ENCODE results near the gene FANCI. TPM values are rescaled to one million over a fixed set of nuclear protein-coding genes. Genes with fewer than 3 reads are reported as not detected.

FANCI gene
- total RNA-seq = 10 to 100 TPM in 1 of 4 donors, 1 to 10 TPM in 3; 4.4 to 30.1 (median 7.8) TPM

GRCh38 chr15:89243691-89244573 is at the start of gene FANCI:
FANCI (plus strand) TSS chr15:89243979; CDS start chr15:89247648, 3,669 bp downstream.
- no peak for TF ChIP-seq CTCF (IDR thresholded peaks at IDR 0.05; ENCODE audit: low read depth)

GRCh38 chr15:89194608-89195007 is 49.2 kb upstream of the FANCI start:
- no peak for TF ChIP-seq CTCF (IDR thresholded peaks at IDR 0.05; ENCODE audit: low read depth)

GRCh38 chr15:89195836-89196235 is 47.9 kb upstream of the FANCI start:
- no peak for TF ChIP-seq CTCF (IDR thresholded peaks at IDR 0.05; ENCODE audit: low read depth)

DNA sequence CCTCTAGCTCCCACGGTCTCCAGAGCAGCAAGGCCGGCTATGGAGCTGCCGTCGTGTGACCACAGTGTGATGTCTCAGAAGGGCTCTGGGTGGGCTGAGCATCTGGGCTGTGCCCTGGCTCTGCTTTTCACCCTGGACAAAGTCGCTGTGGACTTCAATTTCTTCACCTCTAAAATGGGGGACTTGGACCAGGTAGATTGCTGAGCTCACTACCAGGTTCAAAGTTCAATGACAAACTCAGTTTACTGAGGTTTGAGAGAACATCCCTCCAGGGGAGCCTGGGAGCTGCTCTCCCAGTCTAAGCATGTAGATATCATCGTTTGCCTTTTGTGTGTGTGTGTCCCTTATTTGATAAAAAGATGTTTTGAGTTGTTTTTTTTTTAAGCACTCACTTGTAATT is 47.5 kb upstream of the FANCI start:
- no peak for TF ChIP-seq CTCF (IDR thresholded peaks at IDR 0.05; ENCODE audit: low read depth)

GRCh38 chr15:89196994-89197393 is 46.8 kb upstream of the FANCI start:
- no peak for TF ChIP-seq CTCF (IDR thresholded peaks at IDR 0.05; ENCODE audit: low read depth)

DNA sequence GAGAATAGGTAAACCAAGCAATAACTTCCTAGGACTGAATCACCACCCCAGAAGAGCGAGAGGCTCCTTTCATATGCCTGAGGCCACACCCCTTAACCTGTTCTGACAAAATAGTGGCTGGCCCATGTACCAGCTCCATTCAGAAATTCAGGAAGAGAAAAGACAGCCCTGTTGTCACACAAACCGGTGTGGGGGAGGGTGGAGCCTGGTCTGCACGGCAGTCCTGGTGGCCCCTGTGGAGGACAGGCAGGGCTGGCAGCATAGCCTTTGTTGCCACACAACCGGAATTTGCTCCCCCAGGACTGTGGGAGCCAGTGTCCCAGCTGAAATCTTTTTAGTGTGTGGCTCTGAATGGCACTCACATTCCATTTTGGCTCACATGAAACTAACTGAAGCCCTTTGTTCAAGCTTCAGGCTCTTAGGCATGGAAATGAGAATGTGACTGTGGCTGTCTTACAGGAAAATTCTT is 46.2 kb upstream of the FANCI start:
- TF ChIP-seq CTCF (IDR thresholded peaks at IDR 0.05; ENCODE audit: low read depth) = no peak

DNA sequence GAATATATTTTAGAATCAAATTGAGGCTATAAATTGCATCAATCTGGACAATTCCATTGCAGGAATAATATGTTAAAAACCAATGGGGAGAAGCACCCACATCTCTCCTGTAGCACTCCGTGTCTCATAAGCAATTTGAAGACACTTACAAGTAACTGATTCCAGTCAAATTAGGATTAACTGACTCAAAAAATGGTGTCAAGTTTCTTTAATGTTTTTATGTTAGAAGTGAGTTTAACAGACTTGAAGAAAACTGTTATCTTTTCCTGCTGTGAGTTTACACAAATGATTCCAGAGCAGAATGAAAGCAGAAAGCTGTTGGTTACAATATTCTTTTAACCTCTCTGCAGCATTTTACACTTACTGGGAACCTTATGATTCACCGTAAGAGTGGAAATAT is 45.6 kb upstream of the FANCI start:
- TF ChIP-seq CTCF (IDR thresholded peaks at IDR 0.05; ENCODE audit: low read depth) = no peak

All from subcutaneous adipose tissue (tissue), 4 donors.